ENCODE data around the gene MSH3.
"Not testable (repeated sequence)": the region's sequence is repeated elsewhere in the genome, so short reads cannot be mapped to it uniquely, and the experiment has no call there.

MSH3 gene

DNA sequence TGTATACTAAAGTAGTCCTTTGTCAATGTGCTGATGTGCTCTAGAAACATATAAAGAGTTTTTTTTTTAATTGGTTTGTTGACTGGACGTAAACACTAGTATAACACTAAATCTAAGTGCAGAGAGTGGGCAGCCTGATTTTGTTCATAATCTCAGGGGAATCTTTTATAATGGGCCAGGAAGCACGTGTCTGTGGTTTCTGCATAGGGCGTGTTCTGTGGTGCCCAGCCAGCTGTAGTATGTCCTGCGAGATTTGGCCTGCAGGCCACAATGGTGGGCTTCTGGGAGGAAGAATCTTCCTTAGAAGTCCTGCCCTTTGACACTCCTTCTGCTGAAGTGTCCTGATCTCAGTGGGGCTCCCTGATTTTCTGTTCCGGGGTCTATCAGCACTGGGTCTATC lies 49.3 kb downstream of the MSH3 start:
- H3K27ac ChIP-seq: no peak overlapping the region
- H3K4me3 ChIP-seq: no peak overlapping the region

DNA sequence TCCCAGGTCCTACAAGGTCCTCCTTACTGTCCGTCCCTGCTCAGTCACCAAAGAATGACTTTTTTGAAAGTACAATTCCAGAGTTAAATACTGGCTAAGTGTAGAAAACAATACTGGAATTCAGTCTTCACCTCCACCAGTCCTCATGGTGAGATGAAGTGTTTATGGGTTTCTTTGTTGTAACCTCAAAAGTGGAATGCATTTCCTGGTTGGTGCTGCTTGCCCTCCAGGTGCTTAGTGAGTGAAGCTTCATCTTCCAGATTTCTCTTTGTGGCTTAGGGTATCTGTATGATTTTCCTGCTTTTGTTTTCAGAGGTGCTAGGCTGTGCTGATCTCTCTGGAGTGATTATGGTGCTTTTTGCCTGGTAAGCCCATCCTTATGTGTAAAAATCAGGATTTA lies 49.8 kb downstream of the MSH3 start:
- Histone ChIP-seq H3K27ac (no peak overlapping the region), H3K4me3 (no peak overlapping the region)

DNA sequence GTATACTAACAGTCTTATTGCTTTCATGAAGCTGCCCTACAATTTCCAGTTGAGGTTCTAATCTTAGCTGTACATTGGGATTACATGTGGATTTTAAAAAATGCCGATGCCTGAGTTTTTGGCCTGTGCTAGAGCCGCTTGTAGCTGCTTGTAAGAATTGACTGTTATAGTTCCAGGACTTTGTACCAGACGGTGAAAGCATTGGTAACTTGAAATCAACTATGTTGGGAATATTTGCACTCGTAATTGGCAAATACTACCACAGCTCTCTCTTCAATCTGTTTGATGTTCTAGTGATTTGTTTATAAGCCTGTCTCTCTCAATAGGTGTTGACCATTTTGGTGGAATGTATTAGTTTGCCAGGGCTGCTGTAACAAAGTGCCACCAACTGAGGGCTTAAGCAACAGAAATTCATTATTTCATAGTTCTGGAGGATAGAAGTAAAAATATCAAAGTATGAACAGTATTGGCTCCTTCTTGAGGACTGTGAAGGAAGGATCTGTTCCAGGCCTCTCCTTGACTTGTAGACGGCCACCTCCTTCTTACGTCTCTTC lies 50.8 kb downstream of the MSH3 start:
- no peak overlapping the region for H3K27ac ChIP-seq
- H3K4me3 ChIP-seq: no peak overlapping the region

DNA sequence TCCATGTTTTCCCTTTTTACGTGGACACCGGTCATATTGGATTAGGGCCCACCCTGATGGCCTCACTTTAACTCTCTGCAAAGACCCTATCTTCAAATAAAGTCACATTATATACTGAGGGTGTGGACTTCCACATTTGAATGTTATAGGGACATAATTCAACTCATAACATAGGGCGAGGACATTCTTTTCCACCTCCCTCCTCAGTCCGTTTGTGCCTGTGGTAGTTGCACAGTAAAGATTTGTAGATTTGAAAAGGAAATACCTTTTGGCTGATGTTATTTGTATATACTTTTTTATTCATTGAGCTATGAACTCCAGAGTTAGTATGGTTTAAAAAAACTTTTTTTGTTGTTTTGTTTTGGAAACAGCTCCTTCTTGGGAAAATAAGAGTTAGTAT lies 51.3 kb downstream of the MSH3 start:
- Histone ChIP-seq H3K4me3 (no peak overlapping the region), H3K27ac (no peak overlapping the region)

DNA sequence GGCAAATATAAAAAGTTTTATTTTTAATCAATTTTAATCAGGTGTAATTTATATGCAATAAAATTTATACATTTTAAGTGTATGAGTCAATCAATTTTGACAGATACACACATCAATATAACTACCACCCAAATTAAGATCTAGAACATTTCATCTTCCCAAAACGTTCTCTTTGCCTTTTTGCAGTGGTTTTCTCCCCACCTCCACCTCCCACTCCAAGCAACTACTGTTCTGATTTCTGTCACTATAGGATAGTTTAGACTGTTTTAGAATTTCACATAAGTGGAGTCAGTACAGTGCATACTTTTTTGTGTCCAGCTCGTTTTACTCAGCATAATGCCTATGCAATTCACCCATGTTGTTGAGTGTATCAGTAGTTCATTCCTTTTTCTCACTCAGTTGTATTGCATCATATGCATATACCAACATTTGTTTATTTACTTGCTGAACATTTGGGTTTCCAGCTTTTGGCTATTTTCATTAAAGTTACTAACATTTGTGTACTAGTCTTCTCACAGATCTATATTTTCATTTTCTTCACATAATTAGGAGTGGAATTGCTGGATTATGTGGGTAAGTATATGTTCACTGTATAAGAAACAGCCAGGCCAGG lies 52.5 kb downstream of the MSH3 start:
- peak overlapping the region in 1 of 21 experiments; percentile 49 for H3K27ac ChIP-seq

DNA sequence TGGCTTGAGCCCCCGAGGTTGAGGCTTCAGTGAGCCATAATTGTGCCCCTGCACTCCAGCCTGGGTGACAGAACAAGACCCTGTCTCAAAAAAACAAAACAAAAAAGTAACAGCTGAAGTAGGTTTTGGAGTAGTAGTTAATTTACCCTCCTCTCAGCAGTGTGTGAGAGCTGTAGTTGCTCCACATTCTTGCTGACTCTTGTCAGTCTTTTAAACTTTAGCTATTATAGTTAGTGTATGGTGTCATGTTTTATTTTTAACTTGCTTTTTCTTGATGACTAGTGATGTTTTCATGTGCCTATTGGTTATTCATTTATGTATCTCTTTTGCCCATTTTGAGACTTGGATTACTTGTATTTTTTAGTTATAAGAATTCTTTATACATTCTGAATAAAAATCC lies 53.2 kb downstream of the MSH3 start:
- H3K4me3 ChIP-seq: no peak overlapping the region
- H3K27ac ChIP-seq: peak overlapping the region in 3 of 21 experiments; percentile 17 to 49 (median 27)

More for the DNA sequence above, 52.5 kb downstream of the MSH3 start:
- H3K4me3 ChIP-seq: no peak overlapping the region

DNA sequence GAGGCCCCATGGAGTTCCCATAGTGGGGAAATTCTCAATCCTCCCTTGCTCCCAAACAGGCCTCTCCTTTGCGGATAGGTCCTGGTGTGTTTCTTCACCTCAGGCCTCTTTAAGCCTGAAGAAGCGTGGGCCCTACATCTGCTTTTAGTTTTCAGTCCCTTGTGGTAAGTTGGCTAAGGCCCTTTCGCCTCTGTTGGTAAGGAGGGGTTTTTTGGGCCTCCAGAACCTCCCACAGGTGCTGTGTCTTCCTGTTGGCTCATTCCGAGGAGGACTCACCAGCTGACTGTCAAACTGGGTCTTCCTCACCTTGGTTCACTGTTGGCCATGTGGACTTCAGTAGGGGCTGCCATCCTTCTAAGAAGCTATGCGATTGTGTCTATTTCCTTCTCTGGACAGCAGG lies 56.8 kb downstream of the MSH3 start:
- Histone ChIP-seq H3K27ac (no peak overlapping the region), H3K4me3 (no peak overlapping the region)

DNA sequence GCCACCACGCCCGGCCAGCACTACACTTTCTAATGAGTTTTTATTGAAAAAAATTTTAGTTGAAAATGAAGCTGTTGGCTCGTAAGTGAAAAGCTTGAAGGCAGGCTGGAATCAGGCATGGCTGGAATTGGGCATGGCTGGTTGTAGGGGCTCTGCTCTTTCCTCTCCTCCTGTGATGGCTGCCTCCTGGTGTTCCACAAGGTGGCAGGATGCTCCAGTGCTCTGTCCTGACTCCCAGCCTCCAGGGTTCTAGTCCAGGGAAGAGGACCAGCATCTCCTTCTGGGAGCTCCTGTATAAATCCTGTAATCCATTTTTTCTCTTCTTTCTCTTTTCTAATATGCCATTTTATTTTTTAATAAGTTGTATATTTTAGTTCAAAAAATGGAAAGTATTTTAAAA lies 57.5 kb downstream of the MSH3 start:
- Histone ChIP-seq H3K27ac (no peak overlapping the region), H3K4me3 (no peak overlapping the region)

DNA sequence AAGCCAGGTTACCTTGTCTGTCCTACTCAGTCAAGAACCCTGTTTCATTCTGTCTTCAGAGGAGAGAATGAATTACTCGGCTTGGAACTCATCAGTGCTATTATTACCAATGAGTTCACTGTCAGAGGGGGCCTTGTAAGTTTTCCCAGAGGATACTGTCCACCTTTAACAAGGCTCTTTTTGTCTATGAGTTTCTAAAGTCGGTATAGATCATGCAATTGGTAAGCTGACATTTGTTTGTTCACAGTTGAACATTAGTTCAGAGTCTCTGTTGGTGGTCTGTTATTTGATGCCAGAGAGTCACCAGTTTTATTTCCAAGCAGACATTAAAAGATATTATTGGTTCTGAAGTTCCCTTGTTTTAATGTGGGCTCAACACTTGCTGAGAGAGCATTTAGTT lies 58.5 kb downstream of the MSH3 start:
- no peak overlapping the region for H3K27ac ChIP-seq
- H3K4me3 ChIP-seq: no peak overlapping the region

DNA sequence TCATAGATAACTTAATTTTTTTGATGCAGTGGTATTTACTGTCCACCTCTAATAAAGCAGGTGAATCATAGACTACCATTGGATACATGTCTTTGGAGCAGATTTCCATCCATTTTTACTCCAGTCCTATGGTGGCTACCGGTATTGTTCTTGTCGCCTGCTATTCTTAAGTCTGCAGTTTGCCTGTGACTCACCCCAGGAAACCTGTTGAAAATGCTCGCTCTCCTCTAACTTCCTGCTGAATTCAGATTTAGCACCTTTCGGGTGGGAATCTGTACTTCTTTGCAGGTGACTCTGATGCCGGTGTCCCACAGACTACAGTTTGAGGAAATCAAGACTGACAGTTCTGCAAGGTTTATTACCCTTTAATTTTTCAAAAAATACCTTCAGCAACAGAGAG lies 59.2 kb downstream of the MSH3 start:
- H3K27ac ChIP-seq: no peak overlapping the region

DNA sequence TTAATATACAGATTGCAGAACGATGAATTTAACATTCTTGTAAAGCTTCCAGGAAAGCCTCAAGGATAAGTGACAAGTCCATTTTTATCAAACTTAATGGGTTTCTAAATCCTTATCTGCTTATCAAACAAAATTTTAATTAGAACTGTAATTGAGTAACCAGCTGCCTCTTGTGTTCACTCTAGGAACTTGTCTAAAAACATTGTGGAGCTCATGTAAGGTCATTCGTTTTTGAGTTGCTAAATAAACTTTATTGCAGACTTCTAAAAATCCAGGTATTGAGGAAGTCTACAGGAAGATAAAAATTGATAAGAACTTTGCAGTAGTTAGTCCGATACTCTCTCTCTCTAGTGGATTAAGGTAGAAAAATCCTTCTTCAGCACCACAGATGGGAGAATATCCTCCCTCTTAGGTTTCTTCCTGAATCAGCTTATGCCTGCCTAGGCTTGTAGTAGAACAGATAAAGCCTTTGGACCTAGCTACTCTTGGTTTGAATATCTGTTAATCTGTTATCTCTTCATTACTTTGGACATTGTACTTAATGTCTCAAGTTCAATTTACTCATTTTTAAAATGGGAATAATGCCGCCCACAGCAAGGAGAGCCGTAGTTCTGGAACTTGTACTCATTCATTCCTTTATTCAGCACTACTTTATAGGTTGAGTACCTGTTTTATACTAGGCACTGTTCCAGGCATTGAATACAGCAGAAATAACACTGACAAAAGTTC lies 60.3 kb downstream of the MSH3 start:
- H3K4me3 ChIP-seq: no peak overlapping the region

More for the DNA sequence above, 59.2 kb downstream of the MSH3 start:
- no peak overlapping the region for H3K4me3 ChIP-seq

DNA sequence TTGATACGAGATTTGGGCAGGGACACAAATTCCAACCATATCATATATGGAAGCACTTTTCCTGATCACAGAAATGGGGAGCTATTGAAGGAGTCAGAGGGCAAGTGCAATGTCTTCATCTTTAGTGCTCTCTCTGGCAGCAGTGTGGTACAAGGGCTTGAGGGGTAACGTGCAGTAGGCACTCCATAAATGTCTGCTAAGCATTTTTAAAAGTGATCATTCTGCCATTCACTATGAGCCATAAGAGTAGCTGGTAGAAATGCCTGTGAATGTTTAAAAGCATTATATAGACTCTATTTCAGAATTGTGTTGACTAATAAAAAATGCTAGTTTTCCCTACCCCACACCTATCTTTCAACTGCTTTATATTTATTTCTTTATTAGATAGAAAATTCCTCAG lies 61.4 kb downstream of the MSH3 start:
- no peak overlapping the region for H3K4me3 ChIP-seq
- H3K27ac ChIP-seq: no peak overlapping the region

More for the DNA sequence above, 60.3 kb downstream of the MSH3 start:
- H3K27ac ChIP-seq: no peak overlapping the region

DNA sequence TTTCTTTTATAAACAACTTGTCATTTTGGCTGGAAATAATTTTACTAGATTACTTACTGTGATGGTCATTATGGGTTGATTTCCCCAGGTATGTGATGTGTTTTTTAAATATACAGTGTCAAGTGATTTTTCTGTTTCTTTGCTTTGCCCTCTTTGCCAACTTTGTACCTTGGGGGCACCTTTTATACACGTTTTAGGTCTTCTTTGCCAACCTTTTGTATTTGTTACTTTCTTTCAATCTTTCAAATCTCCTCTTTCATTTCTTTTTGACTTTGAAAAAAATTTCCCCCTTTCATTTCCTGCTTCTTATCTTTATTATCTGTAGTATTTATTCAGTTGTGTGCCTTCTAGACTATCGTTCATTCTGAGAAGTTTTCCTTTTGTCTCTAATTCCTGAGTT lies 65.7 kb downstream of the MSH3 start:
- no peak overlapping the region for H3K27ac ChIP-seq
- H3K4me3 ChIP-seq: no peak overlapping the region

DNA sequence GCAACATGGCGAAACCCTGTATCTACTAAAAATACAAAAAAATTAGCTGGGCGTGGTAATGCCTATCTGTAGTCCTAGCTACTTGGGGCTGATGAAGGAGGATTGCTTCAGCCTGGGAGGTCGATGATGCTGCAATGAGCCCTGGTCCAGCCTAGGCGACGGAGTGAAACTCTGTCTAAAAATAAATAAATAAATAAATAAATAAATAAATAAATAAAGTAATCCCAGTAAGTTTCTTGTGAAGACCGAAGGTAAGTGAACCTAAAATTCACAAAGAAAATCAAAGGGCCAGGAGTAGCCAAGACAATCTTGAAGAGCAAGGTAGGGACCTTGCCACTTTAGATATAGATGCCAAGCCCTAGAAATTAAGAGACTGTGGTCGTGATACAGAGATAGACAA lies 68.5 kb downstream of the MSH3 start:
- H3K27ac ChIP-seq: no peak overlapping the region
- no peak overlapping the region for H3K4me3 ChIP-seq

DNA sequence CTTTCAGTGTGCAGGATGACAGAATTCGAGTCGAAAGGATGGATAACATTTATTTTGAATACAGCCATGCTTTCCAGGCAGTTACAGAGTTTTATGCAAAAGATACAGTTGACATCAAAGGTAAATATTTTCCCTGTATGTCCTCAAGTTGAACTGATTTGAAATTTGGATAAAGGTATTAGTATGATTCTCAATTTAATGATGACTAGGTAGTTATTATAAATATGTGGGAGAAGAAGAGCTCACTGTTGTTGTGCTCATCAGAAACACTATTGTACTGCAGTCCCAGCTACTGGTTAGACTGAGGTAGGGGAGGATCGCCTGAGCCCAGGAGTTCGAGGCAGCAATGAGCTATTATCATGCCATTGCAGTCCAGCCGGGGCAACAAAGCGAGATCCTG lies 71.0 kb downstream of the MSH3 start:
- H3K4me3 ChIP-seq: no peak overlapping the region
- H3K27ac ChIP-seq: no peak overlapping the region

DNA sequence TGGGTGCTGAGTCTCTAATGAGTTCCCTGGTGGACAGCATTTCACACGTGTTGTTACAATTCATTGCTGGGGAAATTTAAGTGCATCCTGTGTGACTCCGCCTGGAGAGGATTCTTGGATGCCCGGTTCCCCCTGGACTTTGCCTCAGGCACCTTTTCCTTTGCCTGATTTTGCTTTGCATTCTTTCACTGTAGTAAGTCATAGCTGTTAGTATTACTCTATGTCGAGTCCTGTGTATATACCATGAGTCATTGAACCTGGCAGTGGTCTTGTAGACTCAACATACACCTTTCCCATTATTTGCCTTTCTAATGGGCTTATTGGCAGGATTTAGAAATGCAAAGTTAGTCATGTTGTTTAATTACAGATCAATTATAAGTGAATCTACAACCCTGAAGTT lies 82.3 kb downstream of the MSH3 start:
- H3K27ac ChIP-seq: no peak overlapping the region
- H3K4me3 ChIP-seq: no peak overlapping the region

DNA sequence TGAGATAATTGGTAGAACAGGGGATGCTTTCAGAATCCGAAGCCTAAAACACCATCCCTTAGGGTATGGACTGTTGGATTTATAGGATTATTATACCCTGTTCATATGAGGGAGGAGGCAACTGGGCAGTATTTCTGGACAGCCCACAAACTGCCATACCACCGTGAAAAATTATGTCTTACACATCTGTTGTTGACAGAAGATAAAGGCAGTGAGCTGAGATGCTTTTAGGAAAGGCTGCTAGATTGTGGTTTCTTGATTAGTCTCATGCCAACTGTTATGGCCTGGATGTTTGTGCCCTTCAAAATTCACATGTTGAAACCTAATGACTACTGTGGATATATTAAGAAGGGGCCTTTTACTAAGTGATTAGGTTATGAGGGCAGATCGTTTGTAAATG lies 84.0 kb downstream of the MSH3 start:
- Histone ChIP-seq H3K4me3 (no peak overlapping the region), H3K27ac (no peak overlapping the region)

DNA sequence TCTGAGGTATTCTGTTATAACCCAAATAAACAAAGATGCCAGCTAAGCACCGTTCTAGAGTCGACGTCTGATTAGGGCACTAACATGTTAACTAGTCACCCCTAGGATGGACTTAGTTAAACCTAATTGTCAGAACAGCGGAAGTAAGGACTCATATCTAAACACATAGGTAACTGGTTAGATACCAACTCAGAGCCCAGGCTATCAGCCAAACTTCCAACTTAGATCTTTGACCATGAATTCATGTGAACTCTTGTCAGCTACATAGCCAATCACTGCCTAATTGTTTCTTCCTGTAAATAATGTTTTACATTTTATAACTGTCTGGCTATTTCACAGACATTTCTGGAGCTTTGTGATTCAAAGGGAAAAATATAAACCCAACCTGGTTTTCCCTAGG lies 84.6 kb downstream of the MSH3 start:
- no peak overlapping the region for H3K27ac ChIP-seq
- no peak overlapping the region for H3K4me3 ChIP-seq

DNA sequence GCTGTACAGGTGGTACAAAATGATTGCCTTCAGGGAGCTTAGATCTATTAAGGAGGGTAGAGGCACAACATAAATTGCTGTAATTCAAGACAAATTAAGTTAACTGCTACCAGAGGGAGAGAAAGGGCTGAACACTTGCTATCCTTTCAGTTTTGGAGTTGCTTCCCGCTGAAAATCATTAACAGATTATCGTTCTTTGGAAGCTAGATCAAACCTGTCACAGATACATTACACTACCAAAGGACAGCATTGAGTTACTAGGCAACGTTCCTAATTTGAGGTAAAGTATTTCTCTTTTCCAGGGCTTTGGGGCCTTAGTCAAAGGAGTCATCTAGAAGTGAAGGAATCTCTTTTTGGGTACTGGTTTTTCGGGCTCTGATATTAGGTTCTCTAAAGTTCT lies 85.0 kb downstream of the MSH3 start:
- Histone ChIP-seq H3K4me3 (no peak overlapping the region), H3K27ac (no peak overlapping the region)

DNA sequence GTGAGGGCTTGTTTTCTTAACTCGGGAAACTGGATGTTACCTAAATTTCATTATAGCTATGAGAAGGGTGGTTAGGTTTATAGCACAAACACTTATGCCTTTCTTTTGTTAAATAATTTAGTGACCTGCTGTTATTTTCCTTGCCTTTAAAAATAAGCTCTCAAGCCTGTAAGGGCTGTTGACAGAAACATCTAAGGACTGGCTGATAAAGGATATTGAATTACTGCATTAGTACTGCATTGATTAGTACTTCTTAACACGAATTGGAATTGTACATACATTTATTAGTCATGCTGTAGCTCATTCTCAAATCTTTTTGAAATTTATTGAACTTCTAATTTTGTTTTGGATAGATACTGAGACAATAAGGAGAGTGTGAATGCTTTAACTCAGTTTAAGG lies 85.4 kb downstream of the MSH3 start:
- no peak overlapping the region for H3K27ac ChIP-seq
- H3K4me3 ChIP-seq: no peak overlapping the region

DNA sequence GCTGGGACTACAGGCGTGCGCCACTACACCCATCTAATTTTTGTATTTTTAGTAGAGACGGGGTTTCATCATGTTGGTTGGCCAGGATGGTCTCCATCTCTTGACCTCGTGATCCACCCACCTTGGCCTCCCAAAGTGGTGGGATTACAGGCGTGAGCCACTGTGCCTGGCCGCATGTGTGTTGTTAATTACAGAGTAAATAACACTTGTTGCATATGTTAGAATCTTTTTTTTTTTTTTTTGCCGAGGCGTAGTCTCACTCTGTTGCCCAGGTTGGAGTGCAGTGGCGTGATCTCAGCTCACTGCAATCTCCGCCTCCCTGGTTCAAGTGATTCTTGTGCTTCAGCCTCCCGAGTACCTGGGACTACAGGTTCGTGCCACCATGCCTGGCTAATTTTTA lies 86.0 kb downstream of the MSH3 start:
- H3K4me3 ChIP-seq, H3K27ac ChIP-seq: not testable (repeated sequence)

DNA sequence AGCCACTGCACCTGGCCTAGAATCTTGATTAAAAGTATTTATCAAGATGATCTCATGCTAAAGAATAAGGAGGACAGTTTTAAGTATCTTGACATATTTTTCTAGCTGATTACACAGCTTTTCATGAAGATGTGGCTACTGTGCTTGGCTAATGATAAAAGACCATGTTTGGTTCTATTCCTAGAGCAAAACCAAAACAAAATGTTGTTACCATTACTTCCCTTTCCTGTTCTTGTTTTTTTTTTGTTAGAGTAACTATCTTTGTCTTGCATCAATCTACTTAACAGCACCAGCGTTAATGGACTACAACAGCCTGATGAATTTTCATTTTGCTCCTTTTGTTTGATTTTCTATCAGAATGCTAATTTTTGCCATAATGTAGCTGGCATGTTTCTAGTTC lies 86.5 kb downstream of the MSH3 start:
- Histone ChIP-seq H3K4me3 (no peak overlapping the region), H3K27ac (no peak overlapping the region)
